IPS-15b (cell line): Measurements from ENCODE around the gene CCDC172.

Experiments
- H3K27me3 ChIP-seq: one replicate; pipeline ENCODE4 v1.6.1; 2013; ENCODE audit warnings: low read length; ENCODE audit not compliant: control insufficient read depth, insufficient read depth
- H3K36me3 ChIP-seq: one replicate; pipeline ENCODE4 v1.6.1; 2013; ENCODE audit warnings: low read length; ENCODE audit not compliant: control insufficient read depth, insufficient read depth
- H3K4me1 ChIP-seq: one replicate; pipeline ENCODE4 v1.6.1; 2013; ENCODE audit warnings: mild to moderate bottlenecking, low read length; ENCODE audit not compliant: control insufficient read depth, insufficient read depth
- H3K4me3 ChIP-seq: one replicate; pipeline ENCODE4 v1.5.1; 2013; ENCODE audit warnings: low read depth, low read length
- H3K9ac ChIP-seq: one replicate; pipeline ENCODE4 v1.6.1; 2013; ENCODE audit warnings: low read depth, mild to moderate bottlenecking, low read length
- H3K9me3 ChIP-seq: one replicate; pipeline ENCODE4 v1.6.1; 2013; ENCODE audit warnings: mild to moderate bottlenecking, low read length; ENCODE audit not compliant: control insufficient read depth, insufficient read depth

CCDC172 gene, protein sequence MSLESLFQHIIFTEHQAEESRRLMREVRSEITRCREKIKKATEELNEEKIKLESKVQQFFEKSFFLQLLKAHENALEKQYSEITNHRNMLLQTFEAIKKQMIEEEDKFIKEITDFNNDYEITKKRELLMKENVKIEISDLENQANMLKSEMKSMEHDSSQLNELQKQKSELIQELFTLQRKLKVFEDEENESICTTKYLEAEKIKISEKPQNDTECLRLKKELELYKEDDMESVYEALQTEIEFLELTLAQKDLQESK

DNA sequence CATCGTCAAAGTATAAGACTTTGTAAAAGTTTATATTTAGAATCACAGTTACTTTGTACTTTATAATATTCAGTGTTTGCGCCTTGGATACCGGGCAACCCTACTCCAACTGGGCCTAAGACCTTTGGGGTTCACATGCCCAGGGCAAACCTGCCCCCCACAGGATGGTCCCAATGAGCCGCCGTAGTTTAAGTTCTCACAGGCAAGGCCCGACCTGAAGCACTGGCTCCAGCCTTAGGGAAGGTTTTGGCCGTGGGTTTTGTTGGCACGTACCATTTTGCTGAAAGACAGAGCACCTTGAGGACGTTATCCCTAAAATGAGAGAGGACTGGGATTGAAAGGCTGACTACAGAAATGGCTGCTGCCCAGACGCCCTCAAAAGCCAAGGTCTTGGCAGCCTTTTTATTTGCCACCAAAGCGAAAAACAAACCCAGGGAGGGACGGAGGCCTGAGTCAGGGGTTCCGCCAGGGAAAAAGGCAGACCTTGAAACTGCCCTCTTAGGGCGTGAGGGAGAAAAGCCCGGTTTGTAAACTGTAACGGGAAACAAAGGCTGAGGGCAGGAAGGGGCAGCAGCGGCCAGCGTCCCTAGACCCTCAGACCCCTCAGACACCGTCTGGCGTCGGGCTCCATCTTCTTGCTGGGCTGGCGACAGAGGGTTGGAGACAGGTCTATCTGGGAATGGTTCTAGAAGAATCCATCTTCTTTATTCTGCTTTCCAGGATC is at the start of gene CCDC172:
Gene CCDC172, plus strand, starts transcription at position 222 of the 724 bp plus-strand sequence. CDS start 564 bp downstream, outside the sequence.
- Histone ChIP-seq H3K4me1 (peaks cover 14% of the 10 kb centered on the region), H3K9ac (no peak within 1 kb of the TSS), H3K27me3 (no peaks in the 10 kb centered on the region), H3K4me3 (peak within 1 kb of the TSS; percentile 26), H3K9me3 (no peaks in the 10 kb centered on the region), H3K36me3 (no peaks in the 10 kb centered on the region)

GRCh38 chr10:116276981-116277380 is 47.3 kb upstream of the CCDC172 start:
- H3K4me1 ChIP-seq, result peaks cover 4% of the 10 kb centered on the region
- H3K36me3 ChIP-seq, result no peaks in the 10 kb centered on the region
- H3K27me3 ChIP-seq, result peaks cover 44% of the 10 kb centered on the region
- H3K9me3 ChIP-seq, result no peaks in the 10 kb centered on the region
- no peak overlapping the region for H3K9ac ChIP-seq
- H3K4me3 ChIP-seq, result no peak overlapping the region

DNA sequence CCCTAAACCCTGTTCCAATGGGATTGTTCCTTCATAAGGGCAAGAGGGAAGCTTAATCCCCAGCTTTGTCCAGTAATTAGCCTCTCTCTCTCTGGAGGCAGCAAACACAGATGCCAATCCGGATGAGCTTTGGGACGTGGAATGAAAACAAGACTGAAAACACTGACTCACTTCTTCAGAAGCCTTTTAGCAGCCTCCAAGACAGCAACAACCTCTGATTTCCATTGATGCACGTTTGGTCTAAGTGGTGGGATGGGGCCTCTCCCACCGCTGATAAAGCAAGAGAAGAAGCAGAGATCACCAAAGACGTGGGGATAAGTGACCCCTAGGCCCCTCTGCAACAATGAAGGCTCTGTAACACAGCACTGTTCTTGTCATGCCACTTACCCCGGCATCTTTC is 45.4 kb upstream of the CCDC172 start:
- Histone ChIP-seq H3K27me3 (peaks cover 29% of the 10 kb centered on the region), H3K4me1 (peaks cover 4% of the 10 kb centered on the region), H3K9me3 (no peaks in the 10 kb centered on the region), H3K36me3 (no peaks in the 10 kb centered on the region), H3K4me3 (no peak overlapping the region), H3K9ac (no peak overlapping the region)

GRCh38 chr10:116281775-116282174 is 42.5 kb upstream of the CCDC172 start:
- Histone ChIP-seq H3K27me3 (peaks cover 2% of the 10 kb centered on the region), H3K4me3 (no peak overlapping the region), H3K9ac (no peak overlapping the region), H3K4me1 (no peaks in the 10 kb centered on the region), H3K9me3 (no peaks in the 10 kb centered on the region), H3K36me3 (no peaks in the 10 kb centered on the region)

DNA sequence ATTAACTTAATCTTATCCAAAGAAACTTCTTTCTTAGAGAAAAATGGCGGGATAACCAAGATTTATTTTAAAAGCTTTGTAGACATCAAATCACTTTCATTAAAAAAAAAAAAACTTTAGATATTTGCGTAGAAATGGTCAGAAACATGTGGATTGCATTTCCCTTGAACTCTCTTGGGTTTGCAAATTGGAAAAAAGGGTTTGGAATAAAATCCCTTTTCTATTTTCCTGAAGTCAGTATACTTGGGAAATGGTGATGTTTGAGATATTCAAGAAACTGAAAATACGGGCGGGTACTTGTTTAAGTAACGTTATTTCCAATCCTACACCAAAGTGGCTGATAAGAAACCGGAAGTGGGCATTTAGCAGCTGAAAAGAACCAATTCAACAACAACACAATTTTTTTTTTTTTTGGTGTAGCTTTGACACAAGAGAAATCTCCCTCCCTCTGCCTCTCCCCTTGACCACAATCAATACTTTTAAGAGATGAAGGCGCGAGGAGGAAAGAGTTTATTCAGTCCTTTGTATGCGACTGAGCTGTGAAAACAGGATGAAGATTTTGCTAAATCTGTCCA is 37.5 kb upstream of the CCDC172 start:
- no peak overlapping the region for H3K9ac ChIP-seq
- no peaks in the 10 kb centered on the region for H3K36me3 ChIP-seq
- H3K4me3 ChIP-seq, result no peak overlapping the region
- H3K9me3 ChIP-seq, result no peaks in the 10 kb centered on the region
- no peaks in the 10 kb centered on the region for H3K27me3 ChIP-seq
- H3K4me1 ChIP-seq, result no peaks in the 10 kb centered on the region

- Histone ChIP-seq H3K4me3 (no peak overlapping the region), H3K4me1 (no peaks in the 10 kb centered on the region), H3K9ac (no peak overlapping the region), H3K36me3 (no peaks in the 10 kb centered on the region), H3K27me3 (no peaks in the 10 kb centered on the region), H3K9me3 (no peaks in the 10 kb centered on the region)
Measured at GRCh38 chr10:116287906-116288501, 36.2 kb upstream of the CCDC172 start.

DNA sequence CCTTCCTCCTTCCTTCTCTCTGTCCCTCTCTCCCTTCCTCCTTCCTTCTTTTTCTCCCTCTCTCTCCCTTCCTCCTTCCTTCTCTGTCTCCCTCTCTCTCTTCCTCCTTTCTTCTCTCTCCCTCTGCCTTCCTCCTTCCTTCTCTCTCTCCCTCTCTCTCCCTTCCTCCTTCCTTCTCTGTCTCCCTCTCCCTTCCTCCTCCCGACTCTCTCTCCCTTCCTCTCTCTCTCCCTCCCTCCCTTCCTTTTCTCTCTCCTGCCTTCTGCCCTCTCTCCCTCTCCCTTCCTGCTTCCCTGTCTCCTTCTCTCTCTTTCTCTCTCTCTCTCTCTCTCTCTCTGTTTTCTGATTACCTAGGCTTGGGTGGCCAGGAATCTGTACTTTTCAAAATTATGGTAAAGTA is 34.6 kb upstream of the CCDC172 start:
- no peak overlapping the region for H3K9ac ChIP-seq
- H3K4me1 ChIP-seq, result no peaks in the 10 kb centered on the region
- no peak overlapping the region for H3K4me3 ChIP-seq
- no peaks in the 10 kb centered on the region for H3K9me3 ChIP-seq
- no peaks in the 10 kb centered on the region for H3K27me3 ChIP-seq
- H3K36me3 ChIP-seq, result no peaks in the 10 kb centered on the region

DNA sequence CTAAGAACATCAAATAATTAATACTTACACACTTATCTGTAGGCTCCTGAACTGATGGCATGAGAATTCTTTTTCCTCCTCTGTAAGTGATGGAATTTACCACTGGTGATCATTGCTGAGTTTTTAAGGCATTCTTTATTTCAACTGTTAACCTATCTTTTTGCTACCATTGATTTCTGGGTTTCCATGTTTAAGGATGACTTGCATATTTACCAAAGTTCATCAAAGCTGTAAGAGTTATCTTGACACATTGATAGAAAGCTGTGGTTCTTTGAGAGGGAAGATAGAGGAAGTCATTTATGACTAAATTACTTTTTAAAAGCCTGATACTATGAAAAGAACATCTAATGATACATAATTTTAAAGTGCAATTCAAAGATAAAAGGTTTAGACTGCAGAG is 31.8 kb upstream of the CCDC172 start:
- H3K9ac ChIP-seq, result no peak overlapping the region
- no peak overlapping the region for H3K4me3 ChIP-seq
- H3K27me3 ChIP-seq, result no peaks in the 10 kb centered on the region
- H3K9me3 ChIP-seq, result no peaks in the 10 kb centered on the region
- H3K36me3 ChIP-seq, result no peaks in the 10 kb centered on the region
- no peaks in the 10 kb centered on the region for H3K4me1 ChIP-seq

GRCh38 chr10:116296291-116296721 is 27.9 kb upstream of the CCDC172 start:
- H3K4me1 ChIP-seq, result no peaks in the 10 kb centered on the region

DNA sequence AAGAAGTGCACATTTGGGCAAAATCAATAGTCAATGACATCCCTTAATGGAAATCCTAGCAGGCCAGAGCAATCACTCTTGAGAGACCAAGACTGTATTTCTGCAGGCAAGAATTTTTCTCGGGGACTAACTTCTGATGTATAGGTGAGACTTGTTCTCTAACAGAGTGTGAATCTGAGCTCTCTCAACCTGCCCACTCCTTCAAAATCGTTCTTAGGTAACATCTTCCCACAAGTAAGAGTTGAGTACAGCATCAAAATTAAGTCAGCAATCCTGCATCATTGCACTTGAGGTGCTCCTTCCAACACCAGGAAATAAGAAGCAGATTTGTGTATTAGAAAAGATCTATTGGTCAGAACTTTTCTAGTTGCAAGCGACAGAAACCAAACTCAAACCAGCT is 25.7 kb upstream of the CCDC172 start:
- H3K27me3 ChIP-seq, result no peaks in the 10 kb centered on the region
- H3K9me3 ChIP-seq, result no peaks in the 10 kb centered on the region
- no peaks in the 10 kb centered on the region for H3K36me3 ChIP-seq
- H3K4me1 ChIP-seq, result no peaks in the 10 kb centered on the region
- H3K9ac ChIP-seq, result no peak overlapping the region
- no peak overlapping the region for H3K4me3 ChIP-seq

More at GRCh38 chr10:116296291-116296721, 27.9 kb upstream of the CCDC172 start:
- Histone ChIP-seq H3K9me3 (no peaks in the 10 kb centered on the region), H3K36me3 (no peaks in the 10 kb centered on the region), H3K4me3 (no peak overlapping the region), H3K27me3 (no peaks in the 10 kb centered on the region), H3K9ac (no peak overlapping the region)

- Histone ChIP-seq H3K27me3 (no peaks in the 10 kb centered on the region), H3K36me3 (no peaks in the 10 kb centered on the region), H3K9ac (no peak overlapping the region), H3K4me3 (no peak overlapping the region), H3K4me1 (no peaks in the 10 kb centered on the region), H3K9me3 (no peaks in the 10 kb centered on the region)
Measured at GRCh38 chr10:116300542-116300941, 23.7 kb upstream of the CCDC172 start.
